IMR-90 (cell line): ENCODE results near the gene FBXW12. TPM values are rescaled to one million over a fixed set of nuclear protein-coding genes. Genes with fewer than 3 reads are reported as not detected.

Experiments used
- ATAC-seq: fragments of 200-7000 bp; cut with Tn5 transposase; 2 replicates; pipeline ENCODE4 v1.9.1; 2020; ENCODE audit warnings: low read depth, mild to moderate bottlenecking, moderate library complexity
- BruUV-seq: library from RNA; stranded (reverse); fragments of 400-500 nt; replicated peaks from 2 replicates; lab custom pipeline; 2021; lab: Mats Ljungman, UMichigan
- CTCF ChIA-PET: fragments of 300-600 bp; formaldehyde crosslinking; extraction: SDS; loops from one replicate; lab custom pipeline; 2021; ENCODE audit warnings: antibody characterized with exemption; lab: Yijun Ruan, JAX
- POLR2A ChIA-PET: fragments of 300-600 bp; sonication (Branson Sonifier 250); formaldehyde crosslinking; loops from one replicate; lab custom pipeline; 2022; ENCODE audit warnings: antibody characterized with exemption; ENCODE audit not compliant: unreplicated experiment; lab: Charles Lee
- DNase-seq: peaks from one replicate; pipeline ENCODE4 v3.0.0; 2013
- H2AFZ ChIP-seq: replicated peaks from 2 replicates; pipeline ENCODE3; 2013; ENCODE audit warnings: low read length, mild to moderate bottlenecking; ENCODE audit not compliant: poor library complexity
- H2AK5ac ChIP-seq: 2 replicates; pipeline ENCODE4 v1.6.1; 2013; ENCODE audit warnings: low read depth, low read length, inconsistent platforms
- H2AK9ac ChIP-seq: replicated peaks from 2 replicates; pipeline ENCODE3; 2013; ENCODE audit warnings: mild to moderate bottlenecking, low read depth, low read length, moderate library complexity; ENCODE audit not compliant: poor library complexity
- H2BK120ac ChIP-seq: 2 replicates; pipeline ENCODE4 v1.6.1; 2013; ENCODE audit warnings: low read depth, low read length, inconsistent platforms
- H2BK15ac ChIP-seq: 3 replicates; pipeline ENCODE4 v1.6.1; 2013; ENCODE audit warnings: low read depth, low read length, inconsistent platforms
- H2BK20ac ChIP-seq: 2 replicates; pipeline ENCODE4 v1.6.1; 2013; ENCODE audit warnings: low read depth, mild to moderate bottlenecking, inconsistent platforms, low read length, moderate library complexity
- H2BK5ac ChIP-seq: 2 replicates; pipeline ENCODE4 v1.6.1; 2013; ENCODE audit warnings: mild to moderate bottlenecking, low read depth, low read length, inconsistent platforms; ENCODE audit not compliant: poor library complexity, severe bottlenecking
- H3K14ac ChIP-seq: replicated peaks from 2 replicates; pipeline ENCODE4 v1.6.1; 2013; ENCODE audit warnings: low read depth, low read length, inconsistent platforms
- H3K18ac ChIP-seq: 2 replicates; pipeline ENCODE4 v1.6.1; 2013; ENCODE audit warnings: low read depth, low read length, control low read depth
- H3K23ac ChIP-seq: 2 replicates; pipeline ENCODE4 v1.6.1; 2013; ENCODE audit warnings: low read depth, low read length, inconsistent platforms
- H3K27ac ChIP-seq: 2 replicates; pipeline ENCODE4 v1.5.1; 2013; ENCODE audit warnings: mild to moderate bottlenecking, control low read depth, low read length; ENCODE audit not compliant: insufficient read depth
- H3K27me3 ChIP-seq: 2 replicates; pipeline ENCODE4 v1.6.1; 2013; ENCODE audit warnings: low read length; ENCODE audit not compliant: control insufficient read depth, insufficient read depth
- H3K36me3 ChIP-seq: 2 replicates; pipeline ENCODE4 v1.6.1; 2013; ENCODE audit warnings: low read length, mixed read lengths; ENCODE audit not compliant: control insufficient read depth, insufficient read depth
- H3K4ac ChIP-seq: 2 replicates; pipeline ENCODE4 v1.6.1; 2013; ENCODE audit warnings: low read depth, low read length, inconsistent platforms
- H3K4me1 ChIP-seq: 2 replicates; pipeline ENCODE4 v1.6.1; 2013; ENCODE audit warnings: low read length, mixed read lengths; ENCODE audit not compliant: control insufficient read depth, insufficient read depth
- H3K4me2 ChIP-seq: 2 replicates; pipeline ENCODE4 v1.6.1; 2013; ENCODE audit warnings: low read depth, mild to moderate bottlenecking, control low read depth, low read length, moderate library complexity
- H3K4me3 ChIP-seq: 2 replicates; pipeline ENCODE4 v1.5.1; 2013; ENCODE audit warnings: low read depth, mild to moderate bottlenecking, control low read depth, low read length, moderate library complexity; ENCODE audit not compliant: insufficient read depth
- H3K56ac ChIP-seq: 2 replicates; pipeline ENCODE4 v1.6.1; 2013; ENCODE audit warnings: low read length, inconsistent platforms; ENCODE audit not compliant: insufficient read depth; ENCODE audit errors: extremely low read depth
- H3K79me1 ChIP-seq, 2 experiments: 2 replicates each; pipeline ENCODE4 v1.6.1; 2013; ENCODE audit warnings: low read length in 2 of 2, inconsistent platforms in 1 of 2, low read depth in 1 of 2
- H3K9ac ChIP-seq: 2 replicates; pipeline ENCODE4 v1.6.1; 2013; ENCODE audit warnings: low read depth, low read length, control low read depth
- H3K9me1 ChIP-seq: 2 replicates; pipeline ENCODE4 v1.6.1; 2013; ENCODE audit warnings: low read length, inconsistent platforms; ENCODE audit not compliant: insufficient read depth
- H3K9me3 ChIP-seq: 2 replicates; pipeline ENCODE4 v1.6.1; 2013; ENCODE audit warnings: low read length; ENCODE audit not compliant: control insufficient read depth, insufficient read depth
- H4K20me1 ChIP-seq: 2 replicates; pipeline ENCODE4 v1.6.1; 2013; ENCODE audit warnings: low read length, inconsistent platforms; ENCODE audit not compliant: insufficient read depth
- H4K5ac ChIP-seq: 2 replicates; pipeline ENCODE4 v1.6.1; 2013; ENCODE audit warnings: mild to moderate bottlenecking, low read depth, low read length, control low read depth
- H4K8ac ChIP-seq, 2 experiments: 2 replicates each; pipeline ENCODE4 v1.6.1; 2013; ENCODE audit warnings: low read depth in 2 of 2, low read length in 2 of 2, control low read depth in 1 of 2, inconsistent platforms in 1 of 2
- H4K91ac ChIP-seq: 2 replicates; pipeline ENCODE4 v1.6.1; 2013; ENCODE audit warnings: low read depth, low read length, inconsistent platforms; ENCODE audit not compliant: insufficient read depth
- WGBS, 2 experiments: methylation state at CpG; one replicate each; pipeline versions ENCODE4 v1.1.5 to v1.1.7; 2013; ENCODE audit warnings: missing lambda C conversion rate in 2 of 2; ENCODE audit not compliant: insufficient read length in 1 of 2; ENCODE audit errors: extremely low coverage in 2 of 2; 5-methylcytosine and 5-hydroxymethylcytosine counted together
- dilution Hi-C: fragments of 300-500 bp; cut with HindIII; formaldehyde crosslinking; loops from one replicate; pipeline ENCODE4 v1.14.3; 2018; ENCODE audit warnings: low sequenced_read_pairs; ENCODE audit not compliant: unreplicated experiment
- in situ Hi-C: fragments of 300-500 bp; cut with MboI; formaldehyde crosslinking; loops from 3 replicates; pipeline ENCODE4 v1.14.3; 2019; ENCODE audit warnings: low sequenced_read_pairs, inconsistent platforms, mixed read lengths
- intact Hi-C: fragments of 100-400 bp; cut with micrococcal nuclease; formaldehyde crosslinking; loops from 2 replicates; pipeline ENCODE4 v1.10.0; 2022
- polyA plus RNA-seq, 3 experiments: library from polyadenylated mRNA; depleted of rRNA; stranded (reverse); fragments of >200 nt; gene quantifications; 2 replicates each; pipeline ENCODE4 v1.2.3, GENCODE V29; 2012; ENCODE audit warnings: low replicate concordance in 1 of 3
- total RNA-seq: library from RNA; depleted of rRNA; stranded (reverse); fragments of >200 nt; gene quantifications from 2 replicates; pipeline ENCODE4 v1.2.3, GENCODE V29; 2012
- TF ChIP-seq, protein P1 (sequence below): fragments of 150-350 bp; IDR thresholded peaks from 2 replicates; pipeline ENCODE4 v1.6.1; 2017; ENCODE audit warnings: mild to moderate bottlenecking, antibody characterized with exemption, low read length, low read depth

The FBXW12 gene
- total and polyA plus RNA-seq, 2 of the 4 experiments (the other 2 are of a cell fraction): not detected

DNA sequence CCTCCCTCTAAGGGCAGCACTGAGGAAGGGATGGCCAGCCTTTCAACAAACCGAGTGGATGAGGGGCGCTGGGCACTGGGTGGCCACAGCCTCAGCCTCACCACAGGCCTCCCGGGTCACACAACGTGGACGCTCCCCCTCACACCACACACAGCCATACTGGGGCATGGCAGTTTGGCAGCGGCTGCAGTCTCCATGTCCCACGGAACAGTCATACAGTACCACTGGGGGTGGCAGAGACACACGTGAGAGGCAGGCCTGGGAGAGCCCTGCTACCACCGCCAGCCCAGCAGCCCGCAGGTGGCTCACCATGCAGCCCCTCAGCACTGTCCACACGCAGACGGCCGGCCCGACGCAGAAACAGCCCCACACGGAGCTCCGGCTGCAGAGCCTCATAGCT is 46.1 kb downstream of the FBXW12 start:
- no peak overlapping the region for H2AK9ac ChIP-seq
- H3K9ac ChIP-seq: no peak overlapping the region
- in situ Hi-C loops (no loop called here), intact Hi-C loops (no loop called here), dilution Hi-C loops (no loop called here)
- H3K14ac ChIP-seq: no peak overlapping the region
- CTCF ChIA-PET: no interaction called here
- no peaks in the 10 kb centered on the region for H3K4me1 ChIP-seq
- no peak overlapping the region for H3K23ac ChIP-seq
- H3K36me3 ChIP-seq: peaks cover 47% of the 10 kb centered on the region
- no peak overlapping the region for H4K5ac ChIP-seq
- no peaks in the 10 kb centered on the region for H3K27me3 ChIP-seq
- H2BK15ac ChIP-seq: no peak overlapping the region
- no peak overlapping the region for H3K18ac ChIP-seq
- no peak for DNase-seq
- no peak overlapping the region for H4K91ac ChIP-seq
- no peak overlapping the region for H3K27ac ChIP-seq
- no peak for ATAC-seq
- TF ChIP-seq, protein P1, sequence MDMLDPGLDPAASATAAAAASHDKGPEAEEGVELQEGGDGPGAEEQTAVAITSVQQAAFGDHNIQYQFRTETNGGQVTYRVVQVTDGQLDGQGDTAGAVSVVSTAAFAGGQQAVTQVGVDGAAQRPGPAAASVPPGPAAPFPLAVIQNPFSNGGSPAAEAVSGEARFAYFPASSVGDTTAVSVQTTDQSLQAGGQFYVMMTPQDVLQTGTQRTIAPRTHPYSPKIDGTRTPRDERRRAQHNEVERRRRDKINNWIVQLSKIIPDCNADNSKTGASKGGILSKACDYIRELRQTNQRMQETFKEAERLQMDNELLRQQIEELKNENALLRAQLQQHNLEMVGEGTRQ: no peak
- POLR2A ChIA-PET: no interaction called here
- H2BK5ac ChIP-seq: no peak overlapping the region
- no peak overlapping the region for H3K4me2 ChIP-seq
- H3K4me3 ChIP-seq: no peak overlapping the region
- H2AFZ ChIP-seq: no peak overlapping the region
- no peak overlapping the region for H4K8ac ChIP-seq
- no peaks in the 10 kb centered on the region for H3K9me1 ChIP-seq
- H3K79me1 ChIP-seq: peaks cover 2 to 18% of the 10 kb centered on the region in 2 experiments; a peak in 3 of 4 replicates
- H2AK5ac ChIP-seq: no peak overlapping the region
- H2BK120ac ChIP-seq: no peak overlapping the region
- no peak overlapping the region for H3K56ac ChIP-seq
- H2BK20ac ChIP-seq: no peak overlapping the region
- no peaks in the 10 kb centered on the region; the same call in 1 of the 2 replicates for H4K20me1 ChIP-seq
- H3K4ac ChIP-seq: no peak overlapping the region
- H3K9me3 ChIP-seq: no peaks in the 10 kb centered on the region
- 98% methylated on average over 5 of the region's 17 CpGs; no CpG with 5 or more reads in 1 of the 2 experiments for WGBS, 2 experiments
- no TSS peak for BruUV-seq
